A549 treated with CORT108297 at 1 μM for 4 hours (cell line): ENCODE data around the gene TNFRSF25. TPM values are rescaled to one million over a fixed set of nuclear protein-coding genes. Genes with fewer than 3 reads are reported as not detected.

Experiments
- total RNA-seq: library from RNA; stranded (reverse); fragments of 200-300 nt; extraction: Qiagen RNA extraction; gene quantifications from 5 replicates; pipeline ENCODE4 v1.2.3, GENCODE V29; 2022

The TNFRSF25 gene
- total RNA-seq: 2.4 to 3.9 TPM (median 3.5 TPM) in 5 replicates

GRCh38 chr1:6466023-6466422 is at the start of gene TNFRSF25:
Gene TNFRSF25, minus strand, starts transcription at chr1:6466173. Its CDS starts 66 bp downstream, at chr1:6466107.

GRCh38 chr1:6491480-6491962 is 25.5 kb upstream of the TNFRSF25 start, which contains the start of gene PLEKHG5:
Gene PLEKHG5, minus strand, starts transcription at chr1:6491667. Its CDS starts 14,096 bp downstream, at chr1:6477571.

GRCh38 chr1:6424619-6425593 is 41.1 kb downstream of the TNFRSF25 start, which contains the start of gene ESPN:
Gene ESPN, plus strand, starts transcription at chr1:6424776. Its CDS starts 180 bp downstream, at chr1:6424956.

GRCh38 chr1:6419804-6420453 is 46.0 kb downstream of the TNFRSF25 start, which contains the start of gene HES2:
Gene HES2, minus strand, starts transcription at chr1:6419919. Its CDS starts 99 bp downstream, at chr1:6419820.

Other genes starting within 250 kb of the TNFRSF25 start
- gene ICMT, start 230.2 kb downstream of the TNFRSF25 start, total RNA-seq: 52.0 to 61.1 TPM (median 55.9 TPM) in 5 replicates
- gene HES3, start 222.0 kb downstream of the TNFRSF25 start, total RNA-seq: not detected in 5 replicates
- gene GPR153, start 205.1 kb downstream of the TNFRSF25 start, total RNA-seq: 0.76 to 1.5 TPM (median 1.4 TPM) in 5 replicates
- 57.8 to 83.1 TPM (median 78.4 TPM) in 5 replicates for gene ACOT7, start 72.4 kb downstream of the TNFRSF25 start, total RNA-seq
- 2.2 to 4.6 TPM (median 4.1 TPM) in 5 replicates for gene HES2, start 46.3 kb downstream of the TNFRSF25 start, total RNA-seq
- gene ESPN, start 41.4 kb downstream of the TNFRSF25 start, total RNA-seq: 0.27 to 0.89 TPM (median 0.61 TPM) in 5 replicates
- 2.4 to 4.5 TPM (median 3.2 TPM) in 5 replicates for gene PLEKHG5, start 25.5 kb upstream of the TNFRSF25 start, total RNA-seq
- 3.4 to 4.8 TPM (median 3.9 TPM) in 5 replicates for gene NOL9, start 88.3 kb upstream of the TNFRSF25 start, total RNA-seq
- not detected in 5 replicates for gene TAS1R1, start 89.1 kb upstream of the TNFRSF25 start, total RNA-seq
- 8.5 to 16.2 TPM (median 14.0 TPM) in 5 replicates for gene ZBTB48, start 113.8 kb upstream of the TNFRSF25 start, total RNA-seq
- gene KLHL21, start 136.7 kb upstream of the TNFRSF25 start, total RNA-seq: 17.3 to 35.2 TPM (median 27.0 TPM) in 5 replicates
- 8.0 to 10.4 TPM (median 9.8 TPM) in 5 replicates for gene PHF13, start 147.6 kb upstream of the TNFRSF25 start, total RNA-seq
- gene THAP3, start 158.7 kb upstream of the TNFRSF25 start, total RNA-seq: 15.0 to 18.6 TPM (median 17.9 TPM) in 5 replicates
- 32.3 to 38.6 TPM (median 34.8 TPM) in 5 replicates for gene DNAJC11, start 235.6 kb upstream of the TNFRSF25 start, total RNA-seq